H9 (cell line): ENCODE data around the gene FLACC1. TPM values are rescaled to one million over a fixed set of nuclear protein-coding genes. Genes with fewer than 3 reads are reported as not detected.

Source experiments
- DNase-seq: peaks from one replicate; pipeline ENCODE4 v3.0.0-alpha.2; 2017
- H2AFZ ChIP-seq: one replicate; pipeline ENCODE4 v1.6.1; 2013; ENCODE audit warnings: mild to moderate bottlenecking, low read length, control low read depth, moderate library complexity
- H2AK5ac ChIP-seq: 2 replicates; pipeline ENCODE4 v1.6.1; 2013; ENCODE audit warnings: low read length, control low read depth, mixed read lengths; ENCODE audit not compliant: insufficient read length
- H2BK120ac ChIP-seq: one replicate; pipeline ENCODE4 v1.6.1; 2013; ENCODE audit warnings: low read depth, mild to moderate bottlenecking, low read length, control low read depth, inconsistent platforms; ENCODE audit not compliant: poor library complexity, severe bottlenecking
- H2BK12ac ChIP-seq: 2 replicates; pipeline ENCODE4 v1.6.1; 2013; ENCODE audit warnings: low read length, control low read depth, mixed read lengths, low read depth; ENCODE audit not compliant: insufficient read length
- H2BK15ac ChIP-seq: 2 replicates; pipeline ENCODE4 v1.6.1; 2013; ENCODE audit warnings: low read depth, low read length, control low read depth
- H2BK20ac ChIP-seq: one replicate; pipeline ENCODE4 v1.6.1; 2013; ENCODE audit warnings: low read depth, mild to moderate bottlenecking, low read length, control low read depth, inconsistent platforms; ENCODE audit not compliant: poor library complexity, severe bottlenecking
- H2BK5ac ChIP-seq: 2 replicates; pipeline ENCODE4 v1.6.1; 2013; ENCODE audit warnings: low read length, control low read depth, mixed read lengths; ENCODE audit not compliant: insufficient read length
- H3K14ac ChIP-seq: 2 replicates; pipeline ENCODE4 v1.6.1; 2013; ENCODE audit warnings: low read length, control low read depth; ENCODE audit not compliant: insufficient read depth
- H3K18ac ChIP-seq: 2 replicates; pipeline ENCODE4 v1.6.1; 2013; ENCODE audit warnings: low read depth, mild to moderate bottlenecking, mixed read lengths, low read length, control low read depth; ENCODE audit not compliant: insufficient read length
- H3K23ac ChIP-seq: 2 replicates; pipeline ENCODE4 v1.6.1; 2013; ENCODE audit warnings: low read length, control low read depth, mixed read lengths, low read depth; ENCODE audit not compliant: insufficient read length
- H3K23me2 ChIP-seq: 2 replicates; pipeline ENCODE4 v1.6.1; 2013; ENCODE audit warnings: low read depth, mild to moderate bottlenecking, mixed read lengths, low read length, control low read depth; ENCODE audit not compliant: insufficient read length, poor library complexity, severe bottlenecking
- H3K27ac ChIP-seq: 2 replicates; pipeline ENCODE4 v1.5.1; 2013; ENCODE audit warnings: low read length, control low read depth, mixed read lengths, low read depth; ENCODE audit not compliant: insufficient read length
- H3K27me3 ChIP-seq: 2 replicates; pipeline ENCODE4 v1.6.1; 2013; ENCODE audit warnings: low read length, control low read depth, inconsistent platforms; ENCODE audit not compliant: insufficient read depth
- H3K4ac ChIP-seq: 2 replicates; pipeline ENCODE4 v1.6.1; 2013; ENCODE audit warnings: low read depth, mild to moderate bottlenecking, control low read depth, inconsistent platforms, low read length, moderate library complexity
- H3K4me1 ChIP-seq: 2 replicates; pipeline ENCODE4 v1.6.1; 2013; ENCODE audit warnings: low read length, control low read depth, inconsistent platforms; ENCODE audit not compliant: insufficient read depth
- H3K4me2 ChIP-seq: 2 replicates; pipeline ENCODE4 v1.6.1; 2013; ENCODE audit warnings: low read length, control low read depth, mixed read lengths; ENCODE audit not compliant: insufficient read length, insufficient read depth
- H3K56ac ChIP-seq: 2 replicates; pipeline ENCODE4 v1.6.1; 2013; ENCODE audit warnings: low read depth, mild to moderate bottlenecking, mixed read lengths, low read length, control low read depth; ENCODE audit not compliant: insufficient read length
- H3K79me1 ChIP-seq: 2 replicates; pipeline ENCODE4 v1.6.1; 2013; ENCODE audit warnings: low read depth, mild to moderate bottlenecking, moderate library complexity, low read length, control low read depth, inconsistent platforms; ENCODE audit not compliant: insufficient read depth, poor library complexity, severe bottlenecking
- H3K79me2 ChIP-seq: 2 replicates; pipeline ENCODE4 v1.6.1; 2013; ENCODE audit warnings: low read length, control low read depth, inconsistent platforms; ENCODE audit not compliant: insufficient read depth
- H3K9ac ChIP-seq: 2 replicates; pipeline ENCODE4 v1.6.1; 2013; ENCODE audit warnings: low read length, control low read depth, mixed read lengths; ENCODE audit not compliant: insufficient read length; ENCODE audit errors: extremely low read depth
- H3K9me3 ChIP-seq: one replicate; pipeline ENCODE4 v1.6.1; 2013; ENCODE audit warnings: low read depth, low read length, inconsistent platforms; ENCODE audit not compliant: control insufficient read depth
- H3T11ph ChIP-seq: one replicate; pipeline ENCODE4 v1.6.1; 2013; ENCODE audit warnings: mild to moderate bottlenecking, low read length, control low read depth, inconsistent platforms
- H4K20me1 ChIP-seq: one replicate; pipeline ENCODE4 v1.6.1; 2013; ENCODE audit not compliant: control insufficient read depth, insufficient read length, insufficient read depth
- H4K5ac ChIP-seq: 2 replicates; pipeline ENCODE4 v1.6.1; 2013; ENCODE audit warnings: low read depth, mild to moderate bottlenecking, mixed read lengths, low read length, control low read depth; ENCODE audit not compliant: insufficient read length
- H4K8ac ChIP-seq: replicated peaks from 2 replicates; pipeline ENCODE4 v1.6.1; 2013; ENCODE audit warnings: low read length, control low read depth, mixed read lengths, low read depth; ENCODE audit not compliant: insufficient read length
- H4K91ac ChIP-seq: 2 replicates; pipeline ENCODE4 v1.6.1; 2013; ENCODE audit warnings: low read depth, mild to moderate bottlenecking, moderate library complexity, mixed read lengths, low read length, control low read depth; ENCODE audit not compliant: insufficient read length
- H3K27ac Mint-ChIP-seq, 3 experiments: 2 replicates in 2 of 3; 3 replicates in 1 of 3; pipeline ENCODE4 v1.8.0; 2020 to 2021; ENCODE audit warnings: mixed read lengths in 3 of 3, mild to moderate bottlenecking in 1 of 3, moderate library complexity in 1 of 3
- H3K27me3 Mint-ChIP-seq: 2 replicates; pipeline ENCODE4 v1.8.0; 2021; ENCODE audit warnings: low read depth, mild to moderate bottlenecking, moderate library complexity, mixed read lengths
- H3K36me3 Mint-ChIP-seq, 3 experiments: 2 replicates in 2 of 3; 3 replicates in 1 of 3; pipeline ENCODE4 v1.8.0; 2020 to 2021; ENCODE audit warnings: low read depth in 3 of 3, mixed read lengths in 3 of 3; ENCODE audit not compliant: insufficient read depth in 1 of 3
- H3K4me1 Mint-ChIP-seq, 2 experiments: 2 replicates each; pipeline ENCODE4 v1.8.0; 2020; ENCODE audit warnings: mixed read lengths in 2 of 2
- H3K4me3 Mint-ChIP-seq, 2 experiments: 2 replicates in 1 of 2; 3 replicates in 1 of 2; pipeline ENCODE4 v1.8.0; 2020 to 2021; ENCODE audit warnings: mild to moderate bottlenecking in 2 of 2, mixed read lengths in 2 of 2, moderate library complexity in 1 of 2
- H3K9me3 Mint-ChIP-seq, 2 experiments: 2 replicates in 1 of 2; 3 replicates in 1 of 2; pipeline ENCODE4 v1.8.0; 2020; ENCODE audit warnings: mild to moderate bottlenecking in 2 of 2, mixed read lengths in 2 of 2, moderate library complexity in 1 of 2
- CTCF ChIP-seq: fragments of 200-600 bp; sonication (generic); conservative IDR thresholded peaks from 3 replicates; pipeline ENCODE4 v1.8.0; 2021; ENCODE audit warnings: antibody characterized with exemption, mild to moderate bottlenecking
- WGBS: extraction: QIAGEN DNeasy Blood & Tissue Kit; methylation state at CpG from one replicate; pipeline ENCODE4 v1.1.7; 2013; ENCODE audit warnings: missing lambda C conversion rate, low lambda C conversion rate, mixed read lengths; ENCODE audit not compliant: insufficient read length; ENCODE audit errors: extremely low coverage; 5-methylcytosine and 5-hydroxymethylcytosine counted together
- total RNA-seq: library from RNA; stranded (reverse); gene quantifications from 2 replicates; pipeline ENCODE4 v1.2.1, GENCODE V29; 2021

Gene FLACC1
- total RNA-seq, 1 experiment from 2014 or later = 0.42 TPM

DNA sequence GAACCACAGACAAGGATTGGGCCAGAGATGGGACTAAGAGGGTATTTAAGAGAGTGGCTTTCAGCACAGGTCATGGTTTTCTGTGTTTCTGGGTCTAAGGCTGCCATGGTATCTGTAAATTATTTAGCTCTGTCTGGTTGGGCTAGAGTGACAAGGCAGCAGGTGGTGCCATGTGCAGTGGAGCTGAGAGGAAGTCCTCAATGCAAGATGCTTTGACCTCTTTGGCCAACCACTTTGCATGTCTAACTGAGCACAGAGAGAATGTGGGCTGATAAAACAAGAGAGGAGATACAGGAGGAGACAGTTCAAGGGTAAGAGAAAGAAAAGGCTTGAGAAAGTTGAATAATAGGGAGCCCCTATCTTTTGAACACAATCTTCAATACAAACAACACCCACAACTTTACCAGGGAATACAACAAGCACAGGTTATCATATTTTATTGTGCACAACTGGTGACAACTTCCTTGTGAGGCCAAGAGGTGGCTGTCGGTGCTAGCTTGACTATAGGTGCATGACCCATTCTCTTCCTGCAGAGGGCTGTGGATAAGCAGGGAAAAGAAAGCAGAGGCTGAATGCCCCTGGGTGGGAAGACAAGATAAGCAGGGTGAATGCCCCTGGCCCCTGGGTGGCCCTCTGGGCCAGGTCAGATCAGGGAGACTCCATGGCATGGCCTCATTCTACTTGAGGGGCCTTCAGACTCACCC lies 12.3 kb downstream of the FLACC1 start:
- H4K8ac ChIP-seq = no peak overlapping the region
- H3K79me1 ChIP-seq = no peaks in the 10 kb centered on the region
- Mint-ChIP-seq H3K4me3 (no peak overlapping the region), H3K36me3 (no peaks in the 10 kb centered on the region), H3K4me1 (peaks cover 7 to 14% of the 10 kb centered on the region in 2 experiments; a peak in 3 of 4 replicates), H3K27me3 (no peaks in the 10 kb centered on the region), H3K27ac (no peak overlapping the region), H3K9me3 (no peaks in the 10 kb centered on the region; a peak in 1 of 5 replicates)
- H3K4ac ChIP-seq = no peak overlapping the region
- H2BK120ac ChIP-seq = no peak overlapping the region
- H3K14ac ChIP-seq = no peak overlapping the region
- no peak overlapping the region for H3K9ac ChIP-seq
- no peak overlapping the region for H2AFZ ChIP-seq
- no peak overlapping the region for H3K56ac ChIP-seq
- no peak for DNase-seq
- H4K20me1 ChIP-seq = no peaks in the 10 kb centered on the region
- H2AK5ac ChIP-seq = no peak overlapping the region
- no peak overlapping the region for H2BK5ac ChIP-seq
- no peak overlapping the region for H3K18ac ChIP-seq
- no peaks in the 10 kb centered on the region for H3K9me3 ChIP-seq
- no peak overlapping the region for H3K23ac ChIP-seq
- no peaks in the 10 kb centered on the region for H3K27me3 ChIP-seq
- H3K4me1 ChIP-seq = no peaks in the 10 kb centered on the region
- no peaks in the 10 kb centered on the region for H3K79me2 ChIP-seq
- peak; percentile 53 for TF ChIP-seq CTCF
- no peak overlapping the region for H3K27ac ChIP-seq
- no CpG with 5 or more reads among the region's 1 CpG for WGBS
- no peak overlapping the region for H2BK15ac ChIP-seq
- H4K91ac ChIP-seq = no peak overlapping the region
- H3T11ph ChIP-seq = no peak overlapping the region
- no peak overlapping the region for H2BK20ac ChIP-seq
- no peak overlapping the region for H4K5ac ChIP-seq
- no peak overlapping the region for H3K4me2 ChIP-seq
- no peak overlapping the region for H2BK12ac ChIP-seq
- H3K23me2 ChIP-seq = no peaks in the 10 kb centered on the region
